Measurements from ENCODE around the gene ACBD4.
"Not testable (repeated sequence)": the region's sequence is repeated elsewhere in the genome, so short reads cannot be mapped to it uniquely, and the experiment has no call there.

Gene ACBD4

DNA sequence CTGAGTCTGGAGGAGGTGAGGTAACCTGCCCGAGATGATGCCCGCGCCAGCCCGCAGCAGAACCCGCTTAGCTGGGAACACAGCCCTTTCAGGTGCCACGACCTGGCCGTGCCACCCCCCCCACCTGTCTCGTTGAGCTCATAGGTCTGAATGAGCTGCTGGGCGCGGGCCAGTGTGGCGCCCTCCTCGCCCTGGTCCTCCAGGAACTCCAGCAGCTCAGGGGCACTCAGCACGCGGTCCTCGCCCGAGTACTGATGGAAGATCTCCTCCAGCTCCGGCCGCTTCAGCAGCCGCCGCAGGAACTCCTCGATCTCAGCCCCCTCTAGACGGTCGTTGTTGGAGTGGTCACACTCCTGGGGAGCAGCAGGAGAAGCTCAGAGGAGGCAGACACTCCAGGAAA lies 16.8 kb upstream of the ACBD4 start:
- H3K4me1 ChIP-seq (ENCODE audit: control insufficient read depth in 2 of 2, insufficient read depth in 2 of 2, low read length in 2 of 2), result peaks cover 14 to 18% of the 10 kb centered on the region in 2 donors
- H3K9me3 ChIP-seq (ENCODE audit: control insufficient read depth in 2 of 2, low read length in 2 of 2), result no peaks in the 10 kb centered on the region
- no peak overlapping the region for H3K9ac ChIP-seq (ENCODE audit: low read depth in 1 of 2, low read length in 2 of 2)
- peaks cover 29 to 35% of the 10 kb centered on the region in 2 donors for H3K36me3 ChIP-seq (ENCODE audit: control insufficient read depth in 2 of 2, insufficient read depth in 2 of 2, low read length in 2 of 2)
- no peak overlapping the region for H3K27ac ChIP-seq (ENCODE audit: low read depth in 2 of 2, low read length in 2 of 2)
- H3K27me3 ChIP-seq (ENCODE audit: control insufficient read depth in 2 of 2, insufficient read depth in 2 of 2, low read length in 2 of 2), result no peaks in the 10 kb centered on the region
- H3K4me3 ChIP-seq (ENCODE audit: low read length in 2 of 2), result no peak overlapping the region

DNA sequence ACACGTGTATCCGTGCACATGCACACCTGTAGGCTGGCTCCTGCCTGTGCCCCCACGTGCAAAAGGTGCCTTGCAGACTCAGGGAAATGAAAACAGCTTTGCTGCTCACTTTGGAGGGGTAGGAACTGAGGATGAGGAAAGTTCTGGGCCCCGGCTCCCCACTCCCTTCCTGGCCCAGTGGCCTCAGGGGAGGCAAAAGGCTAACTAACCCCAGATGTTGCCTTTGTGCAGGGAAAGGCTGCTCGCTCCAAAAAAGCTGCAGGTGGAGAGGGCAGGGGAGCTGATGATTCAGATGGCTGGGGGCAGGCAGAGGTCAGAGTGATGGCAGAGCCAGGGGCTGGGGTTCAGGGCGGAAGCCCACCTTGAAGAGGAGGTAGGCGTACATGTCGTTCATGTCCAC lies 15.5 kb upstream of the ACBD4 start:
- Histone ChIP-seq H3K27me3 (ENCODE audit: control insufficient read depth in 2 of 2, insufficient read depth in 2 of 2, low read length in 2 of 2) (no peaks in the 10 kb centered on the region), H3K36me3 (ENCODE audit: control insufficient read depth in 2 of 2, insufficient read depth in 2 of 2, low read length in 2 of 2) (peaks cover 28 to 33% of the 10 kb centered on the region in 2 donors), H3K9ac (ENCODE audit: low read depth in 1 of 2, low read length in 2 of 2) (no peak overlapping the region), H3K9me3 (ENCODE audit: control insufficient read depth in 2 of 2, low read length in 2 of 2) (no peaks in the 10 kb centered on the region), H3K4me3 (ENCODE audit: low read length in 2 of 2) (no peak overlapping the region), H3K4me1 (ENCODE audit: control insufficient read depth in 2 of 2, insufficient read depth in 2 of 2, low read length in 2 of 2) (peaks cover 27 to 30% of the 10 kb centered on the region in 2 donors), H3K27ac (ENCODE audit: low read depth in 2 of 2, low read length in 2 of 2) (no peak overlapping the region)

DNA sequence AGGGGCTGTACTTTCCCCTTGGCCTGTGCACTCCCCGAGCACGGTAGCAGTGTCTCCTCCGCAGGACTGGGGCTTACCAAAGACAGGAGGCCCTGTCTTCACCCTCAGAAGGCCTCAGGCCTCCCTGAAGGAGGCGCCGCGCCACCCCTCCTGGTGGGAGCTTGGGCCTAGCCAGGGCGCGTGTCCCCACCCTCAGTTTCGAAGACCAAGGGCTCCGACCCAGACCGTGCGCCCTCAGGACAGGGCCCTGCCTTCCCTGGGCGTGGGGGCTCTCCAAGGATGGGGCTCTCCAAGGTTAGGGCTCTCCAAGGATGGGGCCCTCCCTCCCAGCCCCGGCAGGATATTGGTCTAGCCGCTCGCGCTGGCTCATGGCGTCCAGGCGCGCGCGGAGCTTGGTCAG lies 14.9 kb upstream of the ACBD4 start:
- Histone ChIP-seq H3K4me1 (ENCODE audit: control insufficient read depth in 2 of 2, insufficient read depth in 2 of 2, low read length in 2 of 2) (peaks cover 29 to 35% of the 10 kb centered on the region in 2 donors), H3K27ac (ENCODE audit: low read depth in 2 of 2, low read length in 2 of 2) (no peak overlapping the region), H3K4me3 (ENCODE audit: low read length in 2 of 2) (no peak overlapping the region), H3K9me3 (ENCODE audit: control insufficient read depth in 2 of 2, low read length in 2 of 2) (no peaks in the 10 kb centered on the region), H3K9ac (ENCODE audit: low read depth in 1 of 2, low read length in 2 of 2) (no peak overlapping the region), H3K36me3 (ENCODE audit: control insufficient read depth in 2 of 2, insufficient read depth in 2 of 2, low read length in 2 of 2) (peaks cover 25 to 32% of the 10 kb centered on the region in 2 donors), H3K27me3 (ENCODE audit: control insufficient read depth in 2 of 2, insufficient read depth in 2 of 2, low read length in 2 of 2) (no peaks in the 10 kb centered on the region)

DNA sequence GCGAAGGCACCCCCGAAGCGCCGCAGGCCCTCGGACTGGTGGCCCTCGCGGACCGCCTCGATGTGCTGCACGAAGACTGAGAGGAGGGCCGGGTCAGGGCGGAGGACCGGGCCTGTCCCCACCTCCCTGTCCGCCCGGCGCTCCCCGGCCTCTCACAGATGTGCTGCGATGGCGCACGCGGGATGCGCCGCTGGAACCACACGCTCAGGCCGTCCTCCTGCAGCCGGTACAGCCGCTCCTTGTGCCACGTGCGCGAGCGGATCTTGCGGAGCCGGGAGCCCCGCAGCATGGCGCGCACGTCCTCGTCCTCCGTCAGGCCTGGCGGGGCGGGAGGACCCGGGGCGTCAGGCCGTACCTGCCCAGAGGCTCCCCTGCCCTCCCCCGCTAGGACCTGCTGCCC lies 14.4 kb upstream of the ACBD4 start:
- Histone ChIP-seq H3K4me1 (ENCODE audit: control insufficient read depth in 2 of 2, insufficient read depth in 2 of 2, low read length in 2 of 2) (peaks cover 31 to 35% of the 10 kb centered on the region in 2 donors), H3K9me3 (ENCODE audit: control insufficient read depth in 2 of 2, low read length in 2 of 2) (no peaks in the 10 kb centered on the region), H3K36me3 (ENCODE audit: control insufficient read depth in 2 of 2, insufficient read depth in 2 of 2, low read length in 2 of 2) (peaks cover 23 to 27% of the 10 kb centered on the region in 2 donors), H3K4me3 (ENCODE audit: low read length in 2 of 2) (no peak overlapping the region), H3K27ac (ENCODE audit: low read depth in 2 of 2, low read length in 2 of 2) (no peak overlapping the region), H3K27me3 (ENCODE audit: control insufficient read depth in 2 of 2, insufficient read depth in 2 of 2, low read length in 2 of 2) (no peaks in the 10 kb centered on the region), H3K9ac (ENCODE audit: low read depth in 1 of 2, low read length in 2 of 2) (no peak overlapping the region)

GRCh38 chr17:45123076-45123770 lies 12.3 kb upstream of the ACBD4 start:
- no peak overlapping the region for H3K4me3 ChIP-seq (ENCODE audit: low read length in 2 of 2)
- no peaks in the 10 kb centered on the region for H3K27me3 ChIP-seq (ENCODE audit: control insufficient read depth in 2 of 2, insufficient read depth in 2 of 2, low read length in 2 of 2)
- peaks cover 48 to 50% of the 10 kb centered on the region in 2 donors for H3K4me1 ChIP-seq (ENCODE audit: control insufficient read depth in 2 of 2, insufficient read depth in 2 of 2, low read length in 2 of 2)
- H3K9me3 ChIP-seq (ENCODE audit: control insufficient read depth in 2 of 2, low read length in 2 of 2), result no peaks in the 10 kb centered on the region
- H3K36me3 ChIP-seq (ENCODE audit: control insufficient read depth in 2 of 2, insufficient read depth in 2 of 2, low read length in 2 of 2), result peaks cover 12 to 15% of the 10 kb centered on the region in 2 donors
- H3K9ac ChIP-seq (ENCODE audit: low read depth in 1 of 2, low read length in 2 of 2), result peak overlapping the region in 1 of 2 donors; percentile 61
- peak overlapping the region; percentile 82 to 87 for H3K27ac ChIP-seq (ENCODE audit: low read depth in 2 of 2, low read length in 2 of 2)

GRCh38 chr17:45123930-45124796 lies 11.3 kb upstream of the ACBD4 start:
- peaks cover 6 to 7% of the 10 kb centered on the region in 2 donors for H3K36me3 ChIP-seq (ENCODE audit: control insufficient read depth in 2 of 2, insufficient read depth in 2 of 2, low read length in 2 of 2)
- no peaks in the 10 kb centered on the region for H3K9me3 ChIP-seq (ENCODE audit: control insufficient read depth in 2 of 2, low read length in 2 of 2)
- H3K4me3 ChIP-seq (ENCODE audit: low read length in 2 of 2), result peak overlapping the region in 1 of 2 donors; percentile 20
- H3K27ac ChIP-seq (ENCODE audit: low read depth in 2 of 2, low read length in 2 of 2), result peak overlapping the region; percentile 82 to 87
- H3K27me3 ChIP-seq (ENCODE audit: control insufficient read depth in 2 of 2, insufficient read depth in 2 of 2, low read length in 2 of 2), result no peaks in the 10 kb centered on the region
- H3K9ac ChIP-seq (ENCODE audit: low read depth in 1 of 2, low read length in 2 of 2), result peak overlapping the region; percentile 41 to 61
- peaks cover 58 to 59% of the 10 kb centered on the region in 2 donors for H3K4me1 ChIP-seq (ENCODE audit: control insufficient read depth in 2 of 2, insufficient read depth in 2 of 2, low read length in 2 of 2)

- peak overlapping the region; percentile 82 to 87 for H3K27ac ChIP-seq (ENCODE audit: low read depth in 2 of 2, low read length in 2 of 2)
Observed at GRCh38 chr17:45124797-45125122, 10.7 kb upstream of the ACBD4 start.

DNA sequence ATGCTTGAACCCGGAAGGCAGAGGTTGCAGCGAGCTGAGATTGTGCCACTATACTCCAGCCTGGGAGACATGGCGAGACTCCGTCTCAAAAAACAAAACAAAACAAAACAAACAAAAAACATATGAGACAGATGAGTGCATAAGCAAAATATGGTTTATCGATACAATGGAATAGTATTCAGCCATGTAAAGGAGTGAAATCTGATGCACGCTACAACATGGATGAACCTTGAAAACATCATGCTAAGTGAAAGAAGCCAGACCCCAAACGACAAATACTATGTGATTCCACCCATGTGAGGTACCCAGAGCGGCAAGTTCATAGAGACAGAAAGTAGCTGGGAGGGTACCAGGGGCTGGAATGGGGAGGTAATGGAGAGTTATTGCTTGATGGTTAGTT lies 10.0 kb upstream of the ACBD4 start:
- peaks cover 71 to 73% of the 10 kb centered on the region in 2 donors for H3K4me1 ChIP-seq (ENCODE audit: control insufficient read depth in 2 of 2, insufficient read depth in 2 of 2, low read length in 2 of 2)
- no peak overlapping the region for H3K9ac ChIP-seq (ENCODE audit: low read depth in 1 of 2, low read length in 2 of 2)
- H3K4me3 ChIP-seq (ENCODE audit: low read length in 2 of 2), result no peak overlapping the region
- no peaks in the 10 kb centered on the region for H3K9me3 ChIP-seq (ENCODE audit: control insufficient read depth in 2 of 2, low read length in 2 of 2)
- H3K36me3 ChIP-seq (ENCODE audit: control insufficient read depth in 2 of 2, insufficient read depth in 2 of 2, low read length in 2 of 2), result no peaks in the 10 kb centered on the region
- H3K27ac ChIP-seq (ENCODE audit: low read depth in 2 of 2, low read length in 2 of 2), result peak overlapping the region; percentile 11 to 87
- no peaks in the 10 kb centered on the region for H3K27me3 ChIP-seq (ENCODE audit: control insufficient read depth in 2 of 2, insufficient read depth in 2 of 2, low read length in 2 of 2)

More at GRCh38 chr17:45124797-45125122, 10.7 kb upstream of the ACBD4 start:
- not testable (repeated sequence) for H3K27me3 ChIP-seq (ENCODE audit: control insufficient read depth in 2 of 2, insufficient read depth in 2 of 2, low read length in 2 of 2); H3K4me3 ChIP-seq (ENCODE audit: low read length in 2 of 2); H3K36me3 ChIP-seq (ENCODE audit: control insufficient read depth in 2 of 2, insufficient read depth in 2 of 2, low read length in 2 of 2); H3K9me3 ChIP-seq (ENCODE audit: control insufficient read depth in 2 of 2, low read length in 2 of 2)
- Histone ChIP-seq H3K4me1 (ENCODE audit: control insufficient read depth in 2 of 2, insufficient read depth in 2 of 2, low read length in 2 of 2) (peaks cover 64 to 65% of the 10 kb centered on the region in 2 donors), H3K9ac (ENCODE audit: low read depth in 1 of 2, low read length in 2 of 2) (peak overlapping the region; percentile 41 to 44)

- Histone ChIP-seq H3K27me3 (ENCODE audit: control insufficient read depth in 2 of 2, insufficient read depth in 2 of 2, low read length in 2 of 2) (no peaks in the 10 kb centered on the region), H3K9me3 (ENCODE audit: control insufficient read depth in 2 of 2, low read length in 2 of 2) (no peaks in the 10 kb centered on the region), H3K9ac (ENCODE audit: low read depth in 1 of 2, low read length in 2 of 2) (peak overlapping the region; percentile 60 to 90), H3K36me3 (ENCODE audit: control insufficient read depth in 2 of 2, insufficient read depth in 2 of 2, low read length in 2 of 2) (no peaks in the 10 kb centered on the region), H3K4me3 (ENCODE audit: low read length in 2 of 2) (peak overlapping the region in 1 of 2 donors; percentile 37), H3K27ac (ENCODE audit: low read depth in 2 of 2, low read length in 2 of 2) (peak overlapping the region; percentile 95 to 97), H3K4me1 (ENCODE audit: control insufficient read depth in 2 of 2, insufficient read depth in 2 of 2, low read length in 2 of 2) (peaks cover 77 to 79% of the 10 kb centered on the region in 2 donors)
Observed at GRCh38 chr17:45127207-45127547, 8.3 kb upstream of the ACBD4 start.

All from mucosa of rectum (tissue), 2 donors.